NCI-H524 (cell line): ENCODE data around the gene ZFYVE28.

ENCODE experiments used
- DNase-seq, 2 experiments: peaks; one replicate each; lab custom pipeline; 2025; lab: John Stamatoyannopoulos, UW

The ZFYVE28 gene

DNA sequence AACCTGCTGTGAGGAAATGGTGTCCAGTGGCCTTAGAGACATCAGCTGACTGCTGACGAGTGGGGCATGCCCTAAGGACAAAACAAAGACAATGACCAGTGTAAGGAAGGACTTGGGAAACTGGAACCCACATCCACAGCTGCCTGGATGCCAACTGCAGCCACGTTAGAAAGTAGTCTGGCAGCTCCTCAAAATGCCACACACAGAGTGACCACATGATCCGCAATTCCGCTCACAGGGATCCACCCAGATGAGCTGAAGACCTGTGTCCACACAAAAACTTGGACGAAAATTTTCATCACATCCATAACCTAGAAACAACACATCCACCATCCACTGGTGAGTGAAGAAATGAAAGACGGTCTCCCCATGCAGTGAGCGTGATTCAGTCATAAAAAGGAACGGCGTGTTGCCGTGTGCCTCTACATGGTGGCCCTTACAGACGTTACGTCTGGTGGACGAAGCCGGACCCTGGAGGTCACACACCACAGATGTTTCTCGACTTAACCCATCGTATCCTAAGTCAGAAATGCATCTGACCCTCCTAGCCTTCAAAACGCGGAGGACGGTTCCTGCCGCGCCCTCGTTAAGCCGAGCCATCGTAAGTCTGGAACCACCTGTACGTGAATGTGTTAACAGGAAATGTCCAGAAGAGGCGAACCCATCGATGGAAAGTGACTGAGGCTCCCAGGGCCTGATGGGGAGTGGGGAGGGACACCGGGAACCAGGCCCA, 115.9 kb downstream of the ZFYVE28 start:
- DNase-seq, result no peak

- DNase-seq, result no peak
Observed at GRCh38 chr4:2301806-2302205, 116.6 kb downstream of the ZFYVE28 start.

GRCh38 chr4:2301225-2301642, 117.2 kb downstream of the ZFYVE28 start:
- DNase-seq, result no peak

DNA sequence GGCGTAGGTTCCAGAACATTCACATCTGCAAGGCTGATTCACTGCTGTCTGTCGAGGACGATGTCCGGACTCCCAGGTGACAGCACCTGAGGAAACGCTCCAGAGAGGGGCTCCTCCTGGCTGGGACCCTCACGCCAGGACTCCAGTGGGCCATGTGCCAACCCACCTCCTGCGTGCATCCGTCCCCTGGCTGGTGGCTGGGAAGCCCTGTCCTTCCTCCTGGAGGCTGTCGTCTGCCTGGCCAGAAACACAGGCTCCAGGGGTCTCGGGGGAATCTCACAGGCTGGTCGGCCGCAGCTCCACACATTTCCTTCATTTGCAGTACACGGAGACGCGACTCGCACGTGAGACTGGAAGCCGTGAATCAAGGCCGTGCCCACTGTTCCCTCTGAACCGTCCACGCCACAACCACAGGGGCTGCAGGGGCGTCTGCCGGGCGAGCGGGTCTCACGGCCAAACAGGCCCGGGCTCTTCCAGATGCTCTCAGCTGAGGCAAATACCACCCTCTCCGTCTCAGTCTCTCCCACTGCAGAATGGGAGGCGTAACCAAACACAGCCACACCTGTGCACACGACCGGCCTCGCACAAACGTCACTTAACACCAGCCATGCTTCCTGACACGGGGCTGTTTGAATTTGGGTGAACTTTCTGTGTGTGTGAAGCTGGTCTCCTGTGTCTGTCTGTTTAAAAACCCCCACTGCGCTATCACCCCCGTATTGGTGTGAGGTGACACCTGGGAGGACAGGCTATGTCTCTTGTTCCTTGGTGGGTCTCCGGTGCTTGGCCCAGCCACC, 117.8 kb downstream of the ZFYVE28 start:
- DNase-seq, result no peak

DNA sequence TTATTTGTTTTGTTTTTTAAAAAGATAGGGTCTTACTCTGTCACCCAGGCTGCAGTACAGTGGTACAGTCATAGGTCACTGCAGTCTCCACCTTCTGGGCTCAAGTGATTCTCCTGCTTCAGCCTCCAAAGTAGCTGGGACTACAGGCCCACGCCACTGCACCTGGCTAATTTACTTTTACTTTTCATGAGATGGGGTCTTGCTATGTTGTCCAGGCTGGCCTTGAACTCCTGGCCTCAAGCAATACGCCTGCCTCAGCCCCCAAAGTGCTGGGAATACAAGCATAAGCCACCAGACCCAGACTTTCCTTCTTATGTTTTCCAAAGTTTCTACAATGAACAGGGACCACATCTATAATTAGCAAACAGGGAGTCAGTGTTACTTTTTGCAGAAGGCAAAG, 118.7 kb downstream of the ZFYVE28 start:
- DNase-seq, result no peak

DNA sequence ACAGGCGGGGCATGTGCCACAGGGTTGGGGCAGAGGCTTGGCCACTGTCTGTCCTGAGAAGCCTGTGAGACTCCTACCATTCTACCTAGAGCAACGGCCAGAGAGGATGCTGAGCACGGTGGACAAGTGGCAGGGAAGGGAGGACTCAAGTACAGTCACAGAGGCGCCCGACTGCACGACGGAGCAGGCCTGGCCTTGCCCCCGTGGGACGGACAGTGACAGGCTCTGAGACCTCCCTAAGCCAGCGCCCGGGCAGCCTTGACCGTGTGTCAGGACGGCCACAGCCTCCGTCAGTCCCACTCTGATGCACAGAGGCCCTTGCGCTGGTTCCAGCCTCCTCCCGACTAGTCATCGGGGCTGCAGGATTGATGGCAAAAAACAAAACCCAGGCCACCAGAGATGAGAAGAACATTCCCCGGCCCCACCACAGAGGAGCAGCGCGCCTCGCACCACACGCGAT, 119.9 kb downstream of the ZFYVE28 start:
- no peak for DNase-seq

DNA sequence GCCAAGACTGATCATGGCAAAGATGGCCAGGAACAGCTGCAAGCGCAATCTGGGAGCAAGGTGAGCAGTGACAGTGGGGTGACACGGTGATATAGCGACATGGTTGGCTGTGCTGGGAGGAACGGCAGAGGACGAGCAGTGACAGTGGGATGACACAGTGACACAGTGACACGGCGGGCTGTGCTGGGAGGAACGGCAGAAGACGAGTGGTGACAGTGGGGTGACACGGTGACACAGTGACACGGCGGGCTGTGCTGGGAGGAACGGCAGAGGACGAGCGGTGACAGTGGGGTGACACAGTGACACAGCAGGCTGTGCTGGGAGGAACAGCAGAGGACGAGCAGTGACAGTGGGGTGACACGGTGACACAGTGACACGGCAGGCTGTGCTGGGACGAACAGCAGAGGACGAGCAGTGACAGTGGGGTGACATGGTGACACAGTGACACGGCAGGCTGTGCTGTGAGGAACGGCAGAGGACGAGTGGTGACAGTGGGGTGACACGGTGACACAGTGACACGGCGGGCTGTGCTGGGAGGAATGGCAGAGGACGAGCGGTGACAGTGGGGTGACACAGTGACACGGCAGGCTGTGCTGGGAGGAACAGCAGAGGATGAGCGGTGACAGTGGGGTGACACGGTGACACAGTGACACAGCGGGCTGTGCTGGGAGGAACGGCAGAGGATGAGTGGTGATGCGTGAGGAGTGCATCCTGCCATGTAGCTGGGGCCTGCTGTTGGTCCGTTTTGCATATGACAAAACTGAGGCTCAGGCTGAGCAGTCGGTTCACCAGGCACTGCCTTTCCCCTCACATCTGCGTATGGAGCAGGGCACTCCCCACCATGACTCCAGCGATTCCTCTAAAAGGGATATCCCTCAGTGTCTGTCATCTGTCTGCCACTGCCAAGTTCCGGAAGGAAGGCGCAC, 120.6 kb downstream of the ZFYVE28 start:
- DNase-seq, result no peak

- no peak for DNase-seq
Observed at GRCh38 chr4:2296631-2297601, 121.5 kb downstream of the ZFYVE28 start.

DNA sequence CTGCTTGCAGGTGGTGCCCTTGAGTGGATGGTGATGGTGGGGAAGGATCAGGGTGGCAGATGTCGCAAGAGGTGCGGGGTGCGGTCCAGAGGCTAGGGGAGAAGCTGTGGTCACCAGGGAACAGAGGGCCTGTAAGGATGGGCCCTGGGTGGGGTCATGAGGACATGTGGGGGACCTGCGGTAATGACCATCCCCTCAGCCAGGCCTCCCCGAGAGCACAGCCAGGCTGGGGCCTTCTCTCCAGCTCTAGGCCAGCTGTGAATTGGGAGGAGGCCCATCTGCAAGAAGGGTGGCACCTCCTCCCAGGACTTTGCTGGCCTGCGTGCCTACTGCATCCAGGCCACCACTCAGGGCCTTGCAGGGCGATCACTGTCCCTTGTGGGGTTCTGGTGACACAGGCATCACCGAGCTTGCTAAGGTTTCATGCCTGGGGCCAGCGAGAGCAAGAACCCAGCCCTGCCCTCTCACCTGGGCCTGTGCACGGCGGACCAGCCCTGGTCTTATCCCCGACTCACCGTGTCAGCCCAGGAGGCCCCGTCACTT, 122.5 kb downstream of the ZFYVE28 start:
- DNase-seq, result no peak

- peak in 1 of 2 experiments; percentile 10 for DNase-seq
Observed at GRCh38 chr4:2295500-2295899, 122.9 kb downstream of the ZFYVE28 start.

DNA sequence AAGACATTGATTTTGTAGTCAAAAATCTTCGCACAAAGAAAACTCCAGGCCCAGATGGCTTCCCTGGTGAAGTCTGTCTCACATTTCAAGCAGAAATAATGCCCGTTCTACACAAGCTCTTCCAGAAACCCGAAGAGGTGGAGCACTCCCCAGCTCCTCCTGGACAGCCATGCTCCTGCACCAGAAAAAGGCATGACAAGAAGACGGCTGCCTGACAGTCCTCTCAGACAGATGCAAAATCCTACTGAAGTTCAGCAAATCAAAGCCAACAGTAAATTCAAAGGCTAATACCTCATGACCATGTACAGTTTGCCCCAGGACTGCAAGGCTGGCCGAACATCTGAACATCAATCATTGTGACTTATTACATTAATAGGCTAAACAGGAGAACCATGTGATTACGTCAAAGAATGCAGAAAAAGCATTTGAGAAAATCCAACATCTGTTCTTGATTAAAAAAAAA, 125.8 kb downstream of the ZFYVE28 start:
- peak in 1 of 2 experiments; percentile 26 for DNase-seq

- no peak for DNase-seq
Observed at GRCh38 chr4:2291705-2292645, 126.5 kb downstream of the ZFYVE28 start.

- no peak for DNase-seq
Observed at GRCh38 chr4:2290974-2291704, 127.3 kb downstream of the ZFYVE28 start.

DNA sequence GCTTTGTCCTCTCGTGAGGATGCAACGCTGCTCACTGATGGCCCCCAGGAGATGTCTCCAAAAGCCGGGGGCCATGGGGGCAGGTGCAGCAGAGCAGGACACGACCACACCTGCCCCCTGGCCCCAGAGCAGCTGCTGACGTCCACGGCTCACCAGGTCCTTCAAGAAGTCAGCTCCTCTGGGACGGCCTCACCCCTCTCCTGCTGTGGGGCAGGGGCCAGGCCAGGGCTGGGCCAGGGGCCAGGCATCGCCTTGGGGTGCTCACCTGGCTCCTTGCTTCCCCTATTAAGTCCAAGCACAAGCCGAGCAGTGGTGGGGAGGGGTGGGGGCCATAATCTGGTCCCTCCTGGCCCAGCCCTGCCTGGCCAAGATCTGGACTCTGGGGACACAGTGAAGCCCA, 128.0 kb downstream of the ZFYVE28 start:
- no peak for DNase-seq

- no peak for DNase-seq
Observed at GRCh38 chr4:2289955-2290333, 128.5 kb downstream of the ZFYVE28 start.

DNA sequence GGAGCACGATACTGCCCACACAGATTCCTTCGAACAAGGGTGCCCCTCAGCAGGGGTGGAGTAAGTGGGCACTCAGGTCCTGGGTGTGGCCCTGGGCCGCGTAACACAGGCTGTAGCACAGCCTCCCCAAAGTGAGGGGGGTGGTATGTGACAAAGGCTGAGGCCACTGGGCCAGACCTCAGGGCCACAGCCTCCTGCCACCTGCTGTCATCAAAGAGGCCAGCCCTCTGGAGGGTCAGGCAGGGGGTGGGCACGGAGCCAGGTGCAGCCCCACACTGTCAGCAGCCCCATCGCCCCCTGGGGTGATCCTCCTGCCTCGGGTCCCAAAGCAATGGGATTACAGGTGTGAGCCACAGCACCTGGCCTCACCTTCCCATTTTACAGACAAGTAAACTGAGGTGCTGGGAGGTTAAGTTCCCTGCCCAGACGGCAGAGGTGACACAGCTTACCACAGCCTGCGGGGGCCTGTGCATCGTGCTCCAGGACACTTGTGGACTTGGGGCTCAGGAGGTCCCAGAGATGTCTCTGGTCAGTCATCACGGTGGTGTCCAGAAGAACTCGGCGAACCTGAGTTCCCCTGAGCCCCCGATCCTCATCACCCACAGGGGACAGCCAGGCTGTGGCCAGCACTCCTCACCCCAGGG, 129.0 kb downstream of the ZFYVE28 start:
- DNase-seq, result no peak

- DNase-seq, result no peak
Observed at GRCh38 chr4:2288051-2288541, 130.3 kb downstream of the ZFYVE28 start.

- DNase-seq, result no peak
Observed at GRCh38 chr4:2287594-2287915, 130.9 kb downstream of the ZFYVE28 start.
